Activated T-cell treated with anti-CD3 and anti-CD28 coated beads for 4 hours (primary cell): ENCODE results near the gene MLF2.

Experiments used
- DNase-seq: peaks from one replicate; pipeline ENCODE4 v3.0.0-alpha.2; 2020

MLF2 gene

GRCh38 chr12:6752921-6753771 lies at the start of gene MLF2:
Gene MLF2 (minus strand): TSS chr12:6753141. CDS start chr12:6752334, 807 bp downstream.
- DNase-seq: peak; percentile 95

GRCh38 chr12:6799147-6799546 lies 46.2 kb upstream of the MLF2 start:
- no peak for DNase-seq

- no peak for DNase-seq
Observed at GRCh38 chr12:6796576-6796975, 43.6 kb upstream of the MLF2 start.

DNA sequence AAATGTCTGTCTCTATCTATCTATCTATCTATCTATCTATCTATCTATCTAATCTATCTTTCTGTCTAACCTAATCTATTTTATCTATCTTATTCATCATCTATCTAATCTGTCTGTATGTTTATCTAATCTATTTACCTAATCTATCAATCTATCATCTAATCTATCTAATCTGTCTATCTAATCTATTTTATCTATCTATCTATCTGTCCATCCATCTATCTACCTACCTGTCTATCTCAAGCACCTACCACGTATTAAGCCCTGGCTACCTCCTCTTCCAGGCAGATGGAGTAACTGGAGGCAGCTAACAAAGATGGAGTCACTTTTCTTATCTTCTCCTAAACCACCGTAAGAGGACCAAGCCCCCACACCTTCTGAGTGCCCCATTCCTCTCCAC lies 42.1 kb upstream of the MLF2 start:
- DNase-seq: no peak

- no peak for DNase-seq
Observed at GRCh38 chr12:6792522-6793201, 39.7 kb upstream of the MLF2 start.

DNA sequence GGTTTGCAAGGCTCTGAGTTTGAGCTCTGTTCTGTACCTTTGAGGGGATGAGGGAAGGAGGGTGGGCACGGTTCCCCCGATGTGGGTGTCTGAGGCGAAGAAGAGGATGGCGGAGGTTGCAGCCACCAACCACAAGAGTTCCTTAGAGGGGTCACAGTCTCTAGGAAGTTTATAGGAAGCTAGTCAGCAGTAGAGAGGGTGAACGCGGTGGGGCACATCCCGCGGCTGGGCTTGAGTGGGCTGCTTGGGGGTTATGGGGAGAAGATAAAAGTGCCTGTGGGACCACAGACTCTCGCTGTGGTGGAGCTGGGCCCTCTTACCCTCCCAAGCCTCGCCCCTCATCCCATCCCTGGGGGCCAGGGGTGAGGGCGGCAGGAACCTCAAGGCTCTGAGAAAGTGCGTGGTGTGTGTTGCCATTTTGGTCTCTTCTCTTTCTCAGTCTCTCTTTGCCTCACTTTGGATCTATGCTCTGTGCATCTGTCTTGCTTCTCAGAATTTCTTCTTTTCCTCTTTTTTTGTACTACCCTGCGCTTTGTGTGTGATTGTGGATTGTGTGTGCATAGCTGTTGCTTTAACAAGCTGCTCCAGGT lies 39.1 kb upstream of the MLF2 start:
- DNase-seq: no peak

DNA sequence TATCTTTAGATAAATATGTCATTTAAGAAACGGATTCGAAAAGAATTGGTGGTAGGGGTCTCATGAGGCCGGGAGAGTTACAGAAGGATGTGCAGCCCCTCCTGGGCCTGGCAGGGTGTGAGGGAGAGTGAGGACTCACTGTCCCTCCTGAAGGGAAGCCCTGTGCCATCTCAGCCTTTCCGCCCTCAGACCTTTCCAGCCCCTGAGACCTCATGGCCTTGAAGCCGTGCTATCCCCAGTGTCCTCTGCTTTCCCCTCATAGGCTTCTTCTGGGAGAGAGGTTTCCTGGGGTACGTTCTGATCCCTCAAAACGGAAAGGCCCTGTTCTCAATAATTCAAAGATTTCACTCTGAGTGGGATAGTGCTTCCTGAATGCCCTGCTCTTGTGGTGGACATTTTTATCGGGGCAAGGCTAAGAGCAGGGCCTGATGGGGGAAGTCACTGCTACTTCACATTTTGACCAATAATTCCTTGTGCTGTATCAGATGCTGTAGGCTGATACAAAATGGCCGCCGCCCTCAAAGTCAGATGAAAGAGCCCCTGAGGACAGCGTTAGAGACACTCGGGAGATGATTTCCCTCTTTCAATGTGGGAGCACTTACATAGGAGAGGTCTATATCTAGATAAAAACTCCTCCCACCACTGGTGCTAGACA lies 37.7 kb upstream of the MLF2 start:
- DNase-seq: no peak

GRCh38 chr12:6788972-6789924 lies 36.3 kb upstream of the MLF2 start, which contains the start of gene CD4:
Gene CD4 (plus strand): TSS chr12:6789528. CDS start chr12:6800139, 10,611 bp downstream.
- no peak for DNase-seq

- DNase-seq: no peak
Observed at GRCh38 chr12:6787309-6787708, 34.4 kb upstream of the MLF2 start.

GRCh38 chr12:6786416-6787094 lies 33.6 kb upstream of the MLF2 start:
- DNase-seq: no peak

GRCh38 chr12:6784761-6785160 lies 31.8 kb upstream of the MLF2 start:
- no peak for DNase-seq

GRCh38 chr12:6784296-6784695 lies 31.4 kb upstream of the MLF2 start:
- DNase-seq: no peak

- DNase-seq: no peak
Observed at GRCh38 chr12:6783828-6784227, 30.9 kb upstream of the MLF2 start.

GRCh38 chr12:6782850-6783566 lies 30.1 kb upstream of the MLF2 start:
- DNase-seq: no peak

- DNase-seq: no peak
Observed at GRCh38 chr12:6782119-6782518, 29.2 kb upstream of the MLF2 start.

- no peak for DNase-seq
Observed at GRCh38 chr12:6780573-6780972, 27.6 kb upstream of the MLF2 start.

- DNase-seq: no peak
Observed at GRCh38 chr12:6779708-6780432, 26.9 kb upstream of the MLF2 start.

- peak; percentile 87 for DNase-seq
Observed at GRCh38 chr12:6778574-6779550, 25.9 kb upstream of the MLF2 start.

GRCh38 chr12:6778217-6778573 lies 25.3 kb upstream of the MLF2 start:
- no peak for DNase-seq
